MCF 10A (cell line): ENCODE data around the gene ARRB1. TPM values are rescaled to one million over a fixed set of nuclear protein-coding genes. Genes with fewer than 3 reads are reported as not detected.

Experiments
- BruUV-seq: library from RNA; stranded (reverse); fragments of 400-500 nt; replicated peaks from 2 replicates; lab custom pipeline; 2021; lab: Mats Ljungman, UMichigan
- CTCF ChIA-PET: fragments of 300-600 bp; sonication (Branson Sonifier 250); formaldehyde crosslinking; extraction: SDS; loops from one replicate; lab custom pipeline; 2021; ENCODE audit warnings: antibody characterized with exemption, inconsistent platforms; lab: Yijun Ruan, JAX
- POLR2A ChIA-PET: fragments of 300-600, 350-650 bp; sonication (Branson Sonifier 250); formaldehyde crosslinking; extraction: SDS; loops from one replicate; lab custom pipeline; 2020; ENCODE audit warnings: antibody characterized with exemption, inconsistent platforms; lab: Yijun Ruan, JAX
- DNase-seq: peaks from one replicate; pipeline ENCODE4 v3.0.0-alpha.2; 2018; ENCODE audit not compliant: unreplicated experiment
- H3K27ac Mint-ChIP-seq: one replicate; pipeline ENCODE4 v1.8.0; 2022; ENCODE audit warnings: mild to moderate bottlenecking, low read depth, mixed read lengths; ENCODE audit not compliant: unreplicated experiment
- H3K27me3 Mint-ChIP-seq: one replicate; pipeline ENCODE4 v1.8.0; 2022; ENCODE audit warnings: mixed read lengths; ENCODE audit not compliant: insufficient read depth, unreplicated experiment
- H3K36me3 Mint-ChIP-seq: one replicate; pipeline ENCODE4 v1.8.0; 2022; ENCODE audit warnings: mild to moderate bottlenecking, moderate library complexity, mixed read lengths; ENCODE audit not compliant: insufficient read depth, unreplicated experiment
- H3K4me1 Mint-ChIP-seq: one replicate; pipeline ENCODE4 v1.8.0; 2022; ENCODE audit warnings: mixed read lengths; ENCODE audit not compliant: insufficient read depth, unreplicated experiment
- H3K4me3 Mint-ChIP-seq: one replicate; pipeline ENCODE4 v1.8.0; 2022; ENCODE audit warnings: mild to moderate bottlenecking, moderate library complexity, mixed read lengths; ENCODE audit not compliant: unreplicated experiment
- H3K9me3 Mint-ChIP-seq: one replicate; pipeline ENCODE4 v1.8.0; 2022; ENCODE audit warnings: mixed read lengths; ENCODE audit not compliant: unreplicated experiment
- intact Hi-C: fragments of 100-400 bp; cut with micrococcal nuclease; formaldehyde crosslinking; loops from 2 replicates; pipeline ENCODE4 v1.14.1; 2022
- total RNA-seq: library from RNA; stranded (reverse); gene quantifications from 2 replicates; pipeline ENCODE4 v1.2.3, GENCODE V29; 2022
- TF ChIP-seq, protein P1 (sequence below): fragments of 200-600 bp; IDR thresholded peaks from one replicate; pipeline ENCODE4 v1.8.0; 2022; ENCODE audit warnings: antibody characterized with exemption, mild to moderate bottlenecking; ENCODE audit not compliant: unreplicated experiment

ARRB1 gene
- total RNA-seq, 1 experiment from 2014 or later, result 0.98 TPM

DNA sequence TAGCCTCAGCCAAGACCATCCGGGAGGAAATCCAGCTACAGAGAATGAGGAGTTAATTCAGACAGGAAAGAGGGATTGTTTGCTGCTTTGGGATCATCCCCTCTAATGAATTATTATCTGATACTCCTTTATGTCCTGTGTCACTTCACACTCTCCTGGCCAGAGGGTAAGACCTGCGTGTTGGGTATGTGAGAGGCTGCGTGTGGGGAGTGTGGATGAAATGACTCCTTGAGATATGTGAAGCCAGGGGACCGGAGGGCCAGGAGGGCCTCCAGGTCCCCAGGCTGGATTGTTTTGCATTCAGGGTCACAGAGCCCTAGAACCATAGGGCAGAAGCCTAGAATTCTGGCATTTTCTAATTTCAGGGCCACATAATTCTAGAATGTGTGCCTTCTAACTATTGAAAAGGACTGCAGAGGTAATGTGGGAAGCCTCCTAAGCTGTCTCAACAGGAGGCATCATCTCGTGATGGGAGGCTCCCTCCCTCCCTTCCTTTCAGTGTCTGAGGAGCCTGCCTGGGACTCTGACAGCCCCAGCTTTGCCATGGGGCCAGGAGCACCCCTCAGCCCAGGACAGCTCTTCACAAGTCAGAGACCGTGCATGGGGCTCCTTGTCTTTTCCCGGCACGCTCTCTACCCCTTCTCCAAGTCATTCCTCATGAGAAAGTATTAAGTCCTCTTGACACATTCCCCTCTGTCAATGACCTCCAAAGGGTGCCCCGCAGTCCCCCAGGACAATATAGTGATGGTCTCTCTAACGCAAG is 107.2 kb downstream of the ARRB1 start:
- Mint-ChIP-seq H3K36me3 (no peaks in the 10 kb centered on the region), H3K27ac (no peak overlapping the region), H3K4me1 (no peaks in the 10 kb centered on the region), H3K4me3 (no peak overlapping the region), H3K9me3 (no peaks in the 10 kb centered on the region), H3K27me3 (peaks cover 59% of the 10 kb centered on the region)
- no TSS peak for BruUV-seq
- TF ChIP-seq, protein P1, sequence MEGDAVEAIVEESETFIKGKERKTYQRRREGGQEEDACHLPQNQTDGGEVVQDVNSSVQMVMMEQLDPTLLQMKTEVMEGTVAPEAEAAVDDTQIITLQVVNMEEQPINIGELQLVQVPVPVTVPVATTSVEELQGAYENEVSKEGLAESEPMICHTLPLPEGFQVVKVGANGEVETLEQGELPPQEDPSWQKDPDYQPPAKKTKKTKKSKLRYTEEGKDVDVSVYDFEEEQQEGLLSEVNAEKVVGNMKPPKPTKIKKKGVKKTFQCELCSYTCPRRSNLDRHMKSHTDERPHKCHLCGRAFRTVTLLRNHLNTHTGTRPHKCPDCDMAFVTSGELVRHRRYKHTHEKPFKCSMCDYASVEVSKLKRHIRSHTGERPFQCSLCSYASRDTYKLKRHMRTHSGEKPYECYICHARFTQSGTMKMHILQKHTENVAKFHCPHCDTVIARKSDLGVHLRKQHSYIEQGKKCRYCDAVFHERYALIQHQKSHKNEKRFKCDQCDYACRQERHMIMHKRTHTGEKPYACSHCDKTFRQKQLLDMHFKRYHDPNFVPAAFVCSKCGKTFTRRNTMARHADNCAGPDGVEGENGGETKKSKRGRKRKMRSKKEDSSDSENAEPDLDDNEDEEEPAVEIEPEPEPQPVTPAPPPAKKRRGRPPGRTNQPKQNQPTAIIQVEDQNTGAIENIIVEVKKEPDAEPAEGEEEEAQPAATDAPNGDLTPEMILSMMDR, result no peak
- intact Hi-C loops, result no loop called here
- ChIA-PET CTCF (interaction anchor here (0.6 to 12.5 kb wide), 8 partner anchors 10 to 276 kb away, joined by 3 to 251 read pairs (median 3); no protein-coding TSS in a partner anchor), POLR2A (interaction anchor here (0.5 kb wide), 1 partner anchor 90 kb away, joined by 3 read pairs; no protein-coding TSS in a partner anchor)
- DNase-seq, result no peak

DNA sequence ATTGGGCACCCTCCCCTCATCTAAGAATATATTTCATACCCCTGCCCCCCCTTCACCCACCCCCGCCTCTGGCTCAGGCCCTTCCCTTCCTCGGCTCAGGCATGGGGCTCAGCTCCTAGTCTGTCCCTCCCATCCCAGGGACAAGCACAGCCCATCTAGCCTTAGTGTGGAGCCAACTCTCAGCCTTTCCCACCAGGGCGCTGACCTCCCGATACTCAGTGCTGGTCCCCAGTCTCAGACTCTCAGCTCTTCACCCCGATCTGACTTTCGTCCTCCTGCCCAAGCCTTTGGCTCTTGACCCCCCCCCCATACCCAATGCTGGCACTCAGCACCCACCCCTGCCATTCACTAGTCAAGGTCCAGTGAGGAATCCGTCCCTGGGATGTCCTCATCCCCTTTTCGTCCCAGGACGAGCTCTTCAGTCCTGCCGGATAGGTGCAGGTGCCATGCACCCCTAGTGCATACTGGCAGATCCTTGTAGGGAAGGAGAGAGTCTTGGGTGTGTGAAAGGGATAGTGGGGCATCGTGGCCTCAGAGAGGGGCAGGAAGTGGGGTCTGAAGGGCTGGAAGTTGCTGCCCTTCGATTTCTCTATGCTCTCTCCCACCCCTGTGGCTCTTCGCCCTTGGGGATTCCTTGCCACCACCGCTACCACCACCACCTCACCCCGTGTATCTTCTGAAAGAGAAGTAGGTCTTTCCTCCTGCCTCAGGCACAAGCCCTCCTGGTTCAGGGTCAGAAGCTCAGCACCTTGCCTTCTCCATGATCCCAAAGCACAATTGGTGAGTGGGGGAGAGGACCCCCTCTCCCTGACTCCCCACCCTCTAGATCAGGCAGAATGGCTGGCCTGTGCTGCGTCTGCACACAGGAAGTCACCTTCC is 108.5 kb downstream of the ARRB1 start:
- TF ChIP-seq, protein P1, result no peak
- POLR2A ChIA-PET, result no interaction called here
- CTCF ChIA-PET, result interaction anchor here (0.7 to 12.5 kb wide), 5 partner anchors 12 to 313 kb away, joined by 3 to 251 read pairs (median 4); partner anchors contain the start of gene NEU3
- DNase-seq, result no peak
- H3K27ac Mint-ChIP-seq, result no peak overlapping the region
- H3K4me3 Mint-ChIP-seq, result peak overlapping the region; percentile 66
- no TSS peak for BruUV-seq
- intact Hi-C loops, result no loop called here
- peaks cover 46% of the 10 kb centered on the region for H3K27me3 Mint-ChIP-seq
- H3K36me3 Mint-ChIP-seq, result no peaks in the 10 kb centered on the region
- no peaks in the 10 kb centered on the region for H3K4me1 Mint-ChIP-seq
- H3K9me3 Mint-ChIP-seq, result no peaks in the 10 kb centered on the region

DNA sequence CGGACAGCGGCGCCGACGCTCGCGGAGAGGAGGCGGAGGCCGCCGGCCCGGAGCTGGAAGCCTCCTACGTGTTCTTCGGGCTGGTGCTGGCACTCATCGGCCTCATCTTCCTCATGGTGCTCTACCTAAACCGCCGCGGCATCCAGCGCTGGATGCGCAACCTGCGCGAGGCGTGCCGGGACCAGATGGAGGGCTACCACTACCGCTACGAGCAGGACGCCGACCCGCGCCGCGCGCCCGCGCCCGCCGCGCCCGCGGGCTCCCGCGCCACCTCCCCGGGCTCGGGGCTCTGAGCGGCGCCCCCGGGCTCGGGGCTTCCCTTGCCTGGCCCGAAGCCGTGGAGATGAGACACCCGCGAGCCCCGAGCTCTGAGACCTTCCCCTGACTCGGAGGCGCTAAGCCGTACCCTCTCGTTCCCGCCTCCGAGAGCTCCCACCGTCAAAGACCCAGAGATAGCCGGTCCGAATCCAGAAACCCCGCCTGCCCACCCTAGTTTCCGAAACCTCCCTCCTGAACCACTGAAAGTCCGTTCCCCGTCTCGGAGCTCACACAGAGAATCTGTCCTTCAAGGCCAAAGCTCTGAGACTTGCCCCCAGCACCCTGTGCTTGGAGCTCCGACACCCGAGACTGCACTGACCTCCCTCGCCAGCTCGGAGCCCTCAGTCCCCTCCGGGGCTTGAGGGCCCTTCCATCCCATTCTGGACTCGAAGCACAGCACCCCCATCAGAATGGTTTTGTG is 109.4 kb downstream of the ARRB1 start:
- Mint-ChIP-seq H3K4me1 (no peaks in the 10 kb centered on the region), H3K27ac (no peak overlapping the region), H3K4me3 (peak overlapping the region; percentile 66), H3K9me3 (no peaks in the 10 kb centered on the region), H3K27me3 (peaks cover 46% of the 10 kb centered on the region), H3K36me3 (no peaks in the 10 kb centered on the region)
- ChIA-PET CTCF (interaction anchor here (0.6 to 12.5 kb wide), 10 partner anchors 8 to 789 kb away, joined by 3 to 251 read pairs (median 4); partner anchors contain the start of gene NEU3), POLR2A (interaction anchor here (1.0 kb wide), 1 partner anchor 100 kb away, joined by 4 read pairs; no protein-coding TSS in a partner anchor)
- no peak for DNase-seq
- TF ChIP-seq, protein P1, result no peak
- intact Hi-C loops, result no loop called here
- no TSS peak for BruUV-seq
